GM19193 (cell line): ENCODE data around the gene LRFN5.

ENCODE experiments used
- POLR2A ChIP-seq: IDR thresholded peaks from 4 replicates; pipeline ENCODE4 v1.6.1; 2011; ENCODE audit not compliant: insufficient read depth, insufficient read length; ENCODE audit errors: extremely low read depth

Gene LRFN5

GRCh38 chr14:41825622-41826021 lies 218.9 kb downstream of the LRFN5 start:
- no peak for TF ChIP-seq POLR2A

GRCh38 chr14:41830714-41831406 lies 224.2 kb downstream of the LRFN5 start:
- TF ChIP-seq POLR2A: no peak

- TF ChIP-seq POLR2A: no peak
These were observed 233.0 kb downstream of the LRFN5 start for GRCh38 chr14:41839661-41840060.

- no peak for TF ChIP-seq POLR2A
These were observed 252.7 kb downstream of the LRFN5 start for GRCh38 chr14:41859336-41859735.

- no peak for TF ChIP-seq POLR2A
These were observed 253.9 kb downstream of the LRFN5 start for GRCh38 chr14:41860586-41860985.

GRCh38 chr14:41865894-41866293 lies 259.2 kb downstream of the LRFN5 start:
- no peak for TF ChIP-seq POLR2A

GRCh38 chr14:41868396-41868795 lies 261.7 kb downstream of the LRFN5 start:
- TF ChIP-seq POLR2A: no peak

GRCh38 chr14:41872931-41873685 lies 266.4 kb downstream of the LRFN5 start:
- no peak for TF ChIP-seq POLR2A

GRCh38 chr14:41873686-41874317 lies 267.1 kb downstream of the LRFN5 start:
- TF ChIP-seq POLR2A: no peak

- no peak for TF ChIP-seq POLR2A
These were observed 268.4 kb downstream of the LRFN5 start for GRCh38 chr14:41875116-41875515.

GRCh38 chr14:41878321-41878720 lies 271.6 kb downstream of the LRFN5 start:
- TF ChIP-seq POLR2A: no peak

GRCh38 chr14:41891624-41892023 lies 284.9 kb downstream of the LRFN5 start:
- TF ChIP-seq POLR2A: no peak

- TF ChIP-seq POLR2A: no peak
These were observed 292.7 kb downstream of the LRFN5 start for GRCh38 chr14:41899416-41899815.

GRCh38 chr14:41900644-41901043 lies 294.0 kb downstream of the LRFN5 start:
- no peak for TF ChIP-seq POLR2A

GRCh38 chr14:41901089-41901488 lies 294.4 kb downstream of the LRFN5 start:
- no peak for TF ChIP-seq POLR2A
